Stimulated activated CD8-positive, alpha-beta memory T cell treated with anti-CD3 and anti-CD28 coated beads, Interleukin-4, amount 100 ng/mL, for 4 hours (primary cell): ENCODE data around the gene GAR1.
A peak's percentile ranks its signal among the peaks of the same experiment; 100 is the strongest.
"Not testable (repeated sequence)": the region's sequence is repeated elsewhere in the genome, so short reads cannot be mapped to it uniquely, and the experiment has no call there.

Experiments
- DNase-seq, 2 donors: peaks; one replicate each; pipeline ENCODE4 v3.0.0-alpha.2; 2020; ENCODE audit warnings: low read depth in 2 of 2, low spot score in 1 of 2

Gene GAR1

DNA sequence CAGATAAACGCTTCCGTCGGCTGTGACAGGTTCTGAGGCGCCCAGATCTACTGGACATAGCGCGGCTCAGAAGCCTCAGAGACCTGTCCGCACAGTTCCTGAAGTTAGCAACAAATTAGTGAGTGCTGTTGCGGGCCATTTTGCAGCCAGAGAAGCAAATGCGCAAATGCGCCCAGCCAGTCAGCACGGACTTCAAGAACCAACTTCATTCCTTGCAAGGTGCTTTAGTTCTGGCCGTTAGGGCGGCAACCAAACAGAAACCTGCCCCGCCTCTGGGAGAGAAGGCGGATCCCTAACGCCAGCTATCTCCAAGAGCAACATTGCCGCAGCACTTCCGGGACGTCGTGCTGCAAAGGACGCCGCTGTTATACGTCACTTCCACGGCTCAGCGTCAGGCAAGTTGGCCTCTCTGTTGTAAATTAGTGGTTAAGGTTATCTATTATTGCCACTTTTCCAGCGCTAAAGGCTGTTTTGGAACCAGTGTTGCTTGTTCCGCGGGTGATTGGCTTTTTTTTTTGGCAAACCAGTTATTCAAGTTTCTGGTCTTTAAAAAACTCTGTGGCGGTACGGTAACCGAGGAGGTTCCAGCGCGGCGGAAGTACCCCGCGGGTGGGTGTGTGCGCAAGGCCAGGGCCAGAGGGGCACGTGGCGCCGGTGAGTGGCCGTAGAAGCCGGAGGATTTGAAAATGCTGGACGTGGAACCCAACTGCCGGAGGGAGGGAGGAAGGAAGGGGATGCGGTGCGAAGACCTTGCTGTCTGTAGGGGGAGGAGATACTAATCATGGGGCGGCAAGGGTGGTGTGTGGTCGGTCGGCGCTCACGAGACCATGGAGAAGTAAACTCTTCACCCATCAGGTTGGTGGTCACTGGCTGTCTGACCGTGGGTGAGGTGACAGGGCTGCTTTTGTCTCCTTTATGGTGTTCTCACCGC, at the start of gene GAR1:
Gene GAR1 (plus strand): TSS at position 612 of the 931 bp plus-strand sequence. CDS start 403 bp downstream, outside the sequence.
- peak; percentile 62 to 77 for DNase-seq

DNA sequence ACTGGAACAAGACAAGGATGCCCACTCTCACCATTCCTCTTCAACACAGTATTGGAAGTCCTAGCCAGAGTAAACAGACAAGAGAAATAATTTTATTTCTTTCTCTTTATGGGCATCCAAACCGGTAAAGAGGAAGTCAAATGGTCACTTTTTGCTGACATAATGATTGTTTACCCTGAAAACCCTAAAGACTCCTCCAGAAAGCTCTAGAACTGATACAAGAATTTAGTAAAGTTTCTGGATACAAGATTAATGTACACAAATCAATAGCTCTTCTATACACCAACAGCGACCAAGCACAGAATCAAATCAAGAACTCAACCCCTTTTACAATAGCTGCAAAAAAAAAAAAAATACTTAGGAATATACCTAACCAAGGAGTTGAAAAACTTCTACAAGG, 33.5 kb upstream of the GAR1 start:
- DNase-seq: not testable (repeated sequence)

DNA sequence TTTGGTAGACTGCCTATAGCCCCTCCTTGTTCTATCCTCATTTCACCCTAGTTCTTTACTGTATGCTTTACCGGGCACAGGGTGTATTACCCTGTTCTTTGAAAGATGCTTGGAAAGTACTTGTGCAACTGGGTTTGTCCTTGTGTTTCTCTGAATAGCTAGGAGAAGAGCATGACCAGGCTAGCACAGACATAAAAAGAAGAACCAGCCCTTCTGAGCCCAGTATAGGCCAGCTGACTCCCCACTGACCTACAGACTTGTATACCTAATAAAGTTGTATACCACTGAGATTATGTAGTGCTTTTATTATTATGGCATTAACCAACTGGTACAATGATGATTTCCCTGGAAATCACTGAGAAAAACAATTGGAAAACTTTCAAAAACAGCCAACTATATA, 28.7 kb upstream of the GAR1 start:
- no peak for DNase-seq

DNA sequence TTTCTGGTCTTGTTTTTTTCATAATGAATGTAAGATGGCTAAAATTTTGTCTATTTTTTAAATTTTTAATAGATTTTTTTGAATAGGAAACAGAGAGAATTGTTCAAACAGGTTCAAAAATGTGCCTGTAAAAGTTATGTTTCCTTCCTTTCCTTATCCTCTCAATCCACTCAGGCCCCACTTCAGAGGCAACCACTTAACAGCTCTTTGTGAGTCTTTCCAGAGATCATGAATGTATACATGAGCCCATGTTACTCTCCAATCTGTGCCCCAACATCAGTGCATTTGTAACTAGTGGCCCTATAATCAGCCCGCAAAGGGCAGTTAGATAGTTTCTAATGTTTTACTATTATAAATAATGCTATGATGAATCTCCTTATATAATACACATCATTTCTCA, 27.8 kb upstream of the GAR1 start:
- no peak for DNase-seq

DNA sequence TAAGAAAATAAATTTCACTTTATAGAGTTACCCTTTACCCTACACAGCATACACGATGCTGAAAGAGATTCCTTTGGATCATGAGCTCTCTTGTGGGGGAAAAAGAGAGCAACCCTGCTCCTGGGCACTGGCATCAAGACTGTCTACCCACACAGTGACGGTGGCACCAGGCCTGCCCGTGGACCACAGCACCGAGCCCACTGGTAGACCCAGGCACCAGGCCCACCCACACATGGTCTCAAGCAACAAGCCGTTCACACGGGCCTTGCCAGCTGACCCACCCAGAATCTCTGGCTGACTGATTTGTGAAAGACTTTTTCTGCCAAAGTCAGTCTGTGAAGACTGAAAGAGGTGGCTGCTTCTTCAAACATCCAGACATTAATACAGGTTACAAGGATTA, 20.5 kb upstream of the GAR1 start:
- DNase-seq: no peak

DNA sequence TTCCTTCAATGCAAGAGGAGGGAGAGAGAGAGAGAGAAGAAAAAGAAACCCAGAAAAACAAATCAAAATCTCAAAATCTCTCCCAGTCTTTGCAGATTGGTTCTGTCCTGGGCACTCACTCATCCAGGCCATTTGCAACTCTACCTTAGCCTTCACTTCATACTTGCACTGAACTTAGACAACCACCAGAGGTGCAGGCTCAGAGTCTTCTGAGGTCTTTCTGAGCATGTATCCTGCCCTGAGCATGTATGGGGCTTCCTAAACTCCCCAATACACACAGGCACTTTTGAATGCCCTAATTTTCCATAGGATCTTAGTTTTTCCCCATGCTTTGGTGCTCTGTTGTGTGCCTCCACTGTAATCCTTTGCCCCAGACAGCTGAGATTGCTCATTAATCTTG, 16.7 kb upstream of the GAR1 start:
- DNase-seq: no peak

DNA sequence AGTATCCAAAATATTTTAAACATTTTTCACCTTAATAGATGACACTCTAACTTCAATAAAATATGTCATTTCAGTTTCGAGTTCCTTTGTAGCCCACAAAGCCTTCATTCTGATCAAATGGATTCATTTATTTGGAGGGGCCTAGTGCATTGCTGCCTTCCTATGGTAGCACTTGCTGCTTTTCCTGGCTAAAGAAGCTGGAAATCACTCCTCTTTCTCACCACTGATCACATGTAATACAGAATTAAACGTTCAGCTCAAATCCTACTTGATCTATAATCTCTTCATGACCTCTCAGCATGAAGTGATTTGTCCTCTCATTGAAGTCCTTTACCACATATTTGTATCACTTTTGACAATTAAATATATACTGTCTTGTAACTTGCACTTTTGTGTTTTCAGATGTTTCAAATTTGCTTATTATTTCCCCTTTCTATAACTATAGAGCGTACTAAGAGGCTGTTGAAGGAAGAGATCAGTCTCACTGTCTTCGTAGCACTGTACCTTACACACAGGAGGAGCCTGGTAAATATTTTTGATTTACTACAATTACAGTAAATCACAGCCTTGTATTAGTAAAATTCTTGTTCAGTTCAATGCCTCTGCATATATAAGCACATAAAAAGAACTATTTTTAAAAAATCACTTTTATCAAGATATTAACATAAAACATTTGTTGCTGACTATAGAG, 14.3 kb upstream of the GAR1 start:
- DNase-seq: no peak

DNA sequence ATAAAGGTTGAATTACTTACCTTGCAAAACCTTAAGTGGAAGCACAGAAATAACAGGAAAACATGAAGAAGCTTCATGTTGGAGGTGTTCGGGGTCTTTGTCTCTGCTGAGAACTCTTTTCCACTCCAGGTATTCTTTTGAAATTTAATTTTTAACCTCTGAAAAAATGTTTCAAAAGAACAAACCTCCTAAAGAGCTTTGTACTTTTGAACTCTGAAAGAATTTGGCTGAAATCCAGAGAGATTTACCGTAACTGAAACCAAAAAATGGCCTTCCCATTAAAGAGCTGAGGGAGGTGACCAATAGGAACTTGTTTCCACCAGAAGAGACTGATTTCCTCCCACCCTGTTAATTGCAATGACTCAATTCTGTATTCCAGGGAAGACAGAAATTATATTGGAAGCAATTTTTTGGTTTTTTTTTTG, 13.7 kb upstream of the GAR1 start, which contains the start of gene CFI:
Gene CFI (minus strand): TSS at position 105 of the 425 bp plus-strand sequence. CDS start 28 bp downstream, at position 77.
- DNase-seq: no peak

DNA sequence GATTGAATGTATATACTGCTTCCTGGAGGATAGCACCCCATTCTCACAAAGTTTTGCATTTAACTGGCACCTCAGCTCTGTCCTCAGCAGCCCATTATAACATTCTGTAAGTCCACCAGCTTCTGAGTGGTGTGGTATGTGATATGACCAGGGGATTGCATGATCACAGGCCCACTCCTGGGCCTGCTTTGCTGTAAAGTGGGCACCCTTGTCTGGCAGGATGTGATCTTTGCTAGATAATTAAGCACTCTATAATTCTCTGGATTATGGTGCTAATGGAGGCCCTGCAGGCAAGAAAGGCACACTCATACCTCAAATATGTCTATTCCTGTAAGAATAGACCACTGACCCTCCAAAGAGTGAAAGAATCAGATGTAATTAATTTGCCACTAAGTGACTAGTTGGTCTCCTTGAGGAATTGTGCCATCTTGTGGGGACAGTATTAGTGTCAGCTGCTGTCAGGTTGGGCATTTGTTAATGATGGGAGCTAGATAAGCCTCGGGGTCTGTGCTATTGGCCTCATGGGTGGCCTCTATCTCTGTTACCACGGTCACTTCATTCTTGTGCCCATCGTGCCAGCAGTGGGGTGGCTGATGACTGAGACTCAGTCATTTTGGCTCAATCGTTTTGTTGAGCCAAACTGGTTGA, 11.5 kb upstream of the GAR1 start:
- no peak for DNase-seq

DNA sequence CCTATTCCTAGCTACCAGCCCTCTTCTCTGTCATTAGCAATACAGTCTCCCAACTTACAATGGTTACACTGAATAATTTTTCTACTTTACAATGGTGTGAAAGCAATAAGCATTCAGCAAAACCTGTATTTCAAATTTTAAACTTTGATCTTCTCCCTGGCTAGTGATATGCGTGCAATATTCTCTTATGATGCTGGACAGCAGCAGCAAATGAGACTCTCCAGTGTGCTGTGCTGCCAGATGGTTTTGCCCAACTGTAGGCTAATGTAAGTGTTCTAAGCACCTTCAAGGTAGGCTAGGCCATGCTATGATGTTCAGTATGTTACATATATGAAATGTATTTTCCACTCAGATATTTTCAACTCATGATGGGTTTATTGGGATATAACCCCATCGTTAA, 5.9 kb upstream of the GAR1 start:
- DNase-seq: no peak

DNA sequence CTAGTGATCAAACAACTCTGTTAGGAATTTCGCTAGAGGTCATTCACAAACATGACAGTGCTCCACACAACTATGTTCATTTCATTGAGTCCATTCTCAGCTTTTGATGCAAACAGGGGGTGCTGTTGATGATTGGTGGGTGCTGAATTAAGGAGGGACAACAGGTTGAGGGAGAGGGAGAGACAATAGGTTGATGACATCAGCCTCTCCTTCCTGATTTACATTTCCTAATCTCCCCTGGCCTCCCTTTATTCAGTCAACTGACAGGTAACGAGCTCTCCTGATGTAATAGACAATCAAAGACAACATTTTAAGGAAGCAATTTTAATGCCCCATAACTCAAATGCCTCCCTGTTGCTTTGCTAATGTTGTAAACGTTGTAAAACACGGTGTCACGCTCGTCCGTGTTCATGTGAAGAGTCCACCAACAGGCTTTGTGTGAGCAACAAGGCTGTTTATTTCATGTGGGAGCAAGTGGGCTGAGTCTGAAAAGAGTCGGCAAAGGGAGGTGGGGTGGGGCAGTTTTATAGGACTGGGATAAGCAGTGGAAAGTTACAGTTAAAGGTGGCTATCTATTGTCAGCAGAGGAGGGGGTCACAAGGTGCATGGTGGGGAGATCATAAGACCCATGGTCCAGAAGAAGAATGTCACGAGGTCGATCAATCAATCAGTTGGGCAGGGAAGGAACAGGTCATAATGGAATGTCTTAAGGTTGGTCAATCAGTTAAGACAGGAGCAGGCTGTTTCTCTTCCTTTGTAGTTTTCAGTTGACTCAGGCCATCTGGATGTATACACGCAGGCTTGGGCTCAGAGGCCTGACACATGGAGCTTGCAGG, 4.8 kb upstream of the GAR1 start:
- DNase-seq: no peak

DNA sequence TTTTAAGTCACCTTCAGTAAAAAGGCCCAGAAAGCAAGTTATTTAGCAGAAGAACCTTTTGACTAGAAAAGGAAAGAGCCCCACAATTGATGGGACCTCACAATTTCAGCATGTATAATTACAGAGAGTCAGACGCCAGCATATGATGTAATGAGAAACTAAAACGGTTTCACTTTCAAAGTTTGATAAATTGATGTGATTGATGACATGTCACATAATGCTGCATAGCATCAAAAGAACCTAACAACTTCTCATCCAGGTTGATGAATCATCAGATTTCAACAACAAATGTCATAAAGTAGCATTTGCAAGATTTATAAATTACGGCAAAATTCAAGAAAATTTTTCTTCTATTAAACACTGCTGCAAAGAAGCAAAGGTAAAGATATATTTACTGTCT, 3.9 kb upstream of the GAR1 start:
- DNase-seq: no peak

DNA sequence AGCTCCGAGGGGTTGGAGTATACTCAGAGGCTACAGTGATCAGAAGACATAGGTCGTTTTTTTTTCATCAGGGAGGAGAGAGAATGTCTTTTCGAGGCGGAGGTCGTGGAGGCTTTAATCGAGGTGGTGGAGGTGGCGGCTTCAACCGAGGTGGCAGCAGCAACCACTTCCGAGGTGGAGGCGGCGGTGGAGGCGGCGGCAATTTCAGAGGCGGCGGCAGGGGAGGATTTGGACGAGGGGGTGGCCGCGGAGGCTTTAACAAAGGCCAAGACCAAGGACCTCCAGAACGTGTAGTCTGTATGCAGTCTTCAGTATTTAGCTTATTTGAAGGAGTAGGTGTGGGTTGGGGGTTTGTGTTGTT, 500 bp downstream of the GAR1 start:
- DNase-seq: peak; percentile 3 to 26

DNA sequence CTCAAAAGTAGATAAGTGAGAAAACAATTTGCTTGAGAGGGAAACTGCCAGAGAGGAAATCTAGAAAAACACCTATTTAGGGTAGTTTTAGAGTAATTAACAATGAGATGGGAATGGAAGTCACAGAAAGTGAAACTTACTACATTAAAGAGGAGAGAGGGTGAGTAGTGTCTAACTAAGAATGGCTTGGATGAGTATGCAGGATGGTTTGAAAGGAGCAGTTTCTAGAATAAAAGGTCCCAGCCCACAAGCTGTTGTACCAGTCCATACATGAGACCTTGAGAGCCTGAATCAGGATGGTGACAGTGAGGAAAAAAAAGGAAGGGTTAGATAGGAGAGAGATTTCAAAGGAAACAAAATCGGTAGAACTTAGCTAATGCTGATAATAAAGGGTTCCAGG, 1.3 kb downstream of the GAR1 start:
- DNase-seq: no peak

DNA sequence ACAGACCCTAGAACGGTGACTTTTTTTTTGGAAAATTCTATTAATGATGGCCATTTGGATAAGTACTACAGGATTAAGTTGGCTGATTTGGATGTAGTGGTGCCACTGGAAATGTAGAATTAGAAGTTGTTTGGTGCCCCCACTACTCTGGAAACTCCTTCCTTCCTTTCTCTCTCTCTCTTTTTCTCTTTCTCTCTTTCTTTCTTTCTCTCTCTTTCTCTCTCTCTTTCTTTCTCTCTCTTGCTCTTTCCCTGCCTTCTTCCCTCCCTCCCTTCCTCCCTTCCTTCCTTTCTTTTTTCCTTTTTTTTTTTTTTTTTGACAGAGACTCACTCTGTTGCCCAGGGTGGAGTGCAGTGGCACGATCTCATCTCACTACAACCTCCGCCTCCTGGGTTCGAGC, 2.7 kb downstream of the GAR1 start:
- no peak for DNase-seq

DNA sequence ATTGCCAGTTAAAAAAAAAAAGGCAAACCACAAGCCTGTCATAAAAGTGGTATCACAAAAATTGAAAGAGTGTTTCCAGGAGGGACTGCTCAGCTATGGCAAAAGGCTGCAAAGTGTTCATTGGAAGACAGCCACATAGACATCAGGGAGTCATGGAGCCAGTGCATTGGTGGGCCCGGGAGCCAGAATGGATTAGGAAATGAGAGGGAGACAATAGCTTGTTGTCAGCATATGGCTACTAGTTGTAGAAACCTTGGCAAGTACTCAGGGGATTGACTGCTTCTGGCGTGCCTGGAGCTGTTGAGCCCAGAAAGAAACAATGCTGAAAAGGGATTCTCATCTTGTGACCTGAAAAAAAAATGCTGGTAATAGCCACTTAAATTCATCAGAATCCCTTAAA, 5.0 kb downstream of the GAR1 start:
- DNase-seq: no peak

DNA sequence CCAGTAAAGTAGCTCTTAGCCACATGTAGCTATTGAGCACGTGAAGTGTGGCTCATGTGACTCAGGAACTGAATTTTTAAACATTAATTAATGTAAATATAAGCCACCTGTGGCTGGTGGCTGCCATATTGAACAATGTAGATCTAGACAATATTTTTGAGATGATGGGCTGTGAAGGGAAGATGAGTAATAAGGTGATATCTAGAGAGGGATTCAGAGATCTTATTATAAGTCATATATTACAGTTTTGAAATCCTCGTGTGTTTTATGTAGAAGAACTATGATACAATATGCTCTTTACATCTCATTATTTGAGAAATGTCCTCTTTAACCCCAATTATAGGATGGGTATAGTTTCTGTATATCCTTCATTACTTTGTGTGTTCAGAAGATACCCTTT, 5.6 kb downstream of the GAR1 start:
- no peak for DNase-seq

DNA sequence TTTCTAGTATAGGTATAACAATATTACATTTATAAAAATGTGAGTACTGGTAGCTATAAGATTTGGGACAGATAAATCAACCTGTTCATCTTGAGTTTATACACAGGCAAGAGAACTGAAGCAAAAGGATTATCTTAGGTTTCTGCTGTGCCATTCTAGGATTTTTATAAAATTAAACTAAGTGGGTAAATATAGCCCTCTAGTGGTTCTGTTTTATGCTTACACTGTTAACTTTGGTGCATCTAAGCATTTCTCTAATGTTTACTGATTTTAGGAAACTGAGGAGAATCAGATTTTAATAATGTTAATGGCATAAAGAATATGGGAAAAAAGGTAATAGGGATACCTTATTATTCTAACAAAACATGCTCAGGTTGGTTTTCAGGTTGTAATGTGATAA, 11.2 kb downstream of the GAR1 start:
- no peak for DNase-seq

DNA sequence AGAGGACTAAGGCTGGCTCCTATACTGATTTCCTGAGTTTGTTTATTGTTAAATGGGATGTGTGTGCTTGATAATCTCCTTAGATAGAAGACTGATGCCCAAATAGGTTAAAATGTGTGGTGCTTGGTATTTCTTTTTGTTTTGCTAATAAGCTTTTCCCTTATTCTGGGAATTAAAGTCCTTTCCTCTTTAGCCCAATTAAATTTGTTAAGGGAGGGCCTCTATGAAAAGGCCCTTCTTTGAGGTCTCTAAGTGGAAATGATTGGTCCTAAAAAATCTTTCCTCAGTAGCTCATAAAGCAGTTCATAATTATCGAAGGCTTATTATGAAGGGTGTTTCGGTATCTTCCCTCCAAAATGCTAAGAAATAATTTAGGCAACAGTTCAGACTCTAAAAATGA, 12.1 kb downstream of the GAR1 start, which contains the start of gene RRH:
Gene RRH (plus strand): TSS at position 301 of the 400 bp plus-strand sequence. CDS start 56 bp downstream, at position 357.
- DNase-seq: no peak

DNA sequence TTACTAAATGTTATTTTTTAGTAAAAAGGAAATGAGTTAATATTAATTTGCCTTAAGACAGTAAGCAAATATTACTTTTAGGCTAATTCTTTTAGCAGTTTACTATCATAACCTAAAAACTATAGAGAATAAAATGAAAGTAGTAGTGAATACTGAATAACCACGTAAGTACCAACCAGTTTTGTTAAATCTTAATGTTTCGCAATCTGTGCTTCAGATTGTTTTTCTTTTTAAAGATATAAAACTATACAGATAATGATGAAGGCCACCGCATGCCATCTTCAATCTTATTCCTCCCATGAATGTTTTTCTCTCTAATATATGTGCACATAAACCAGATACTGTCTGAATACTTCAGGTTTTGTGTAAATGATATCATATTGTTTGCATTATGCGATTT, 18.2 kb downstream of the GAR1 start:
- DNase-seq: no peak

DNA sequence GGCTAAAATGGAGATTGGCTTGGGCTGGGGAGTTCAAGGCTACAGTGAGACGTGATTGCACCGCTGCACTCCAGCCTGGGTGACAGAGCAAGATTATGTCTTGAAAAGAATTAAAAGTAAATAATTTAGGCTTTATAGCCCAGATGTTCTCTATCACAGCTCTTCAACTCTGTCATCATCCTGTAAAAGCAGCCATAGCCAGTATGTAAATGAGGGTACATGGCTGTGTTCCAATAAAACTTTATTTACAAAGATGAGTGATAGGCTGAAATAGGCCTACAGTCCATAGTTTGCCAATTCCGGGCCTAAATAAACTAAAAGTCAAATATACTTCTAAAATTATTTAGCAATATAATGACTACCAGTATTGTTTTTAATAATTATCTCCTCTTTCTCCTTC, 21.4 kb downstream of the GAR1 start:
- no peak for DNase-seq
